CD14-positive monocyte (primary cell): ENCODE data around the gene PPP2R3A. TPM values are rescaled to one million over a fixed set of nuclear protein-coding genes. Genes with fewer than 3 reads are reported as not detected.
A peak's percentile ranks its signal among the peaks of the same experiment; 100 is the strongest.
"Not testable (repeated sequence)": the region's sequence is repeated elsewhere in the genome, so short reads cannot be mapped to it uniquely, and the experiment has no call there.

ENCODE experiments used
- DNase-seq, 3 donors: peaks; one replicate each; pipeline ENCODE4 v3.0.0-alpha.2; 2011 to 2022
- H2AFZ ChIP-seq: 2 replicates; pipeline ENCODE4 v1.6.0; 2012; ENCODE audit warnings: mild to moderate bottlenecking, low read depth, low read length, inconsistent platforms; ENCODE audit not compliant: insufficient read depth, poor library complexity, severe bottlenecking
- H3K27ac ChIP-seq, 2 donors: 1 replicate in 1 of 2; 2 replicates in 1 of 2; pipeline ENCODE4 v1.5.1; 2012 to 2013; ENCODE audit warnings: low read length in 2 of 2, control low read depth in 1 of 2, inconsistent platforms in 1 of 2, low read depth in 1 of 2, mild to moderate bottlenecking in 1 of 2
- H3K27me3 ChIP-seq, 2 donors: one replicate each; pipeline versions ENCODE4 v1.6.0 to v1.6.1; 2011 to 2013; ENCODE audit warnings: low read length in 2 of 2; ENCODE audit not compliant: control insufficient read depth in 2 of 2, insufficient read depth in 2 of 2
- H3K36me3 ChIP-seq, 2 donors: replicated peaks in 1 of 2; 1 replicate in 1 of 2; 2 replicates in 1 of 2; pipeline versions ENCODE4 v1.5.1 to v1.6.1; 2012 to 2013; ENCODE audit warnings: low read length in 2 of 2, control low read depth in 1 of 2, inconsistent platforms in 1 of 2, mild to moderate bottlenecking in 1 of 2; ENCODE audit not compliant: insufficient read depth in 2 of 2, control insufficient read depth in 1 of 2
- H3K4me1 ChIP-seq, 2 donors: 1 replicate in 1 of 2; 2 replicates in 1 of 2; pipeline versions ENCODE4 v1.5.1 to v1.6.1; 2012 to 2013; ENCODE audit warnings: low read length in 2 of 2, control low read depth in 1 of 2, inconsistent platforms in 1 of 2, mild to moderate bottlenecking in 1 of 2, moderate library complexity in 1 of 2; ENCODE audit not compliant: insufficient read depth in 2 of 2, control insufficient read depth in 1 of 2
- H3K4me2 ChIP-seq: replicated peaks from 2 replicates; pipeline ENCODE3; 2012; ENCODE audit warnings: low read length, moderate library complexity, mild to moderate bottlenecking; ENCODE audit not compliant: poor library complexity, severe bottlenecking; ENCODE audit errors: extremely low read depth
- H3K4me3 ChIP-seq, 3 experiments: fragments of 200-600 bp in 1 of 3; sonication (generic) in 1 of 3; replicated peaks in 1 of 3; 1 replicate in 2 of 3; 2 replicates in 1 of 3; pipeline ENCODE4 v1.5.1; 2011 to 2013; ENCODE audit warnings: low read length in 3 of 3, mild to moderate bottlenecking in 3 of 3, control low read depth in 2 of 3, low read depth in 2 of 3, inconsistent platforms in 1 of 3, moderate library complexity in 1 of 3
- H3K79me2 ChIP-seq: 2 replicates; pipeline ENCODE4 v1.6.0; 2012; ENCODE audit warnings: mild to moderate bottlenecking, control low read depth, inconsistent platforms, low read length, moderate library complexity; ENCODE audit not compliant: insufficient read depth
- H3K9ac ChIP-seq: 2 replicates; pipeline ENCODE4 v1.6.0; 2017; ENCODE audit warnings: low read length, mild to moderate bottlenecking; ENCODE audit not compliant: insufficient read depth, poor library complexity, severe bottlenecking
- H3K9me3 ChIP-seq, 2 donors: replicated peaks in 1 of 2; 1 replicate in 1 of 2; 2 replicates in 1 of 2; pipeline versions ENCODE4 v1.5.1 to v1.6.1; 2012 to 2013; ENCODE audit warnings: low read length in 2 of 2, control low read depth in 1 of 2; ENCODE audit not compliant: control insufficient read depth in 1 of 2, insufficient read depth in 1 of 2
- H4K20me1 ChIP-seq: 2 replicates; pipeline ENCODE4 v1.6.0; 2012; ENCODE audit warnings: mild to moderate bottlenecking, low read length, control low read depth, moderate library complexity; ENCODE audit not compliant: insufficient read depth
- H3K27ac Mint-ChIP-seq, 7 donors: one replicate each; pipeline ENCODE4 v1.8.0; 2020; ENCODE audit warnings: mild to moderate bottlenecking in 7 of 7, mixed read lengths in 7 of 7, moderate library complexity in 6 of 7, inconsistent platforms in 2 of 7
- H3K27me3 Mint-ChIP-seq, 3 donors: one replicate each; pipeline ENCODE4 v1.8.0; 2021 to 2022; ENCODE audit warnings: low read depth in 3 of 3, mild to moderate bottlenecking in 3 of 3, mixed read lengths in 3 of 3, moderate library complexity in 3 of 3, inconsistent platforms in 1 of 3
- H3K36me3 Mint-ChIP-seq, 2 donors: one replicate each; pipeline ENCODE4 v1.8.0; 2020; ENCODE audit warnings: mixed read lengths in 2 of 2, inconsistent platforms in 1 of 2, mild to moderate bottlenecking in 1 of 2
- H3K4me1 Mint-ChIP-seq: one replicate; pipeline ENCODE4 v1.8.0; 2020; ENCODE audit warnings: mild to moderate bottlenecking, mixed read lengths
- H3K4me3 Mint-ChIP-seq, 2 donors: one replicate each; pipeline ENCODE4 v1.8.0; 2020; ENCODE audit warnings: mild to moderate bottlenecking in 2 of 2, mixed read lengths in 2 of 2, moderate library complexity in 1 of 2
- H3K9me3 Mint-ChIP-seq, 7 donors: one replicate each; pipeline ENCODE4 v1.8.0; 2020 to 2022; ENCODE audit warnings: mixed read lengths in 7 of 7, mild to moderate bottlenecking in 6 of 7, moderate library complexity in 6 of 7, inconsistent platforms in 2 of 7
- CTCF ChIP-seq: fragments of 200-600 bp; IDR thresholded peaks from one replicate; pipeline ENCODE4 v1.8.0; 2022; ENCODE audit warnings: antibody characterized with exemption, mild to moderate bottlenecking
- WGBS: methylation state at CpG from one replicate; pipeline ENCODE4 v1.1.5; 2013; ENCODE audit warnings: missing lambda C conversion rate; ENCODE audit not compliant: insufficient coverage; 5-methylcytosine and 5-hydroxymethylcytosine counted together
- intact Hi-C, 2 donors: fragments of 100-400 bp; cut with micrococcal nuclease; formaldehyde crosslinking; loops; one replicate each; pipeline versions ENCODE4 v1.15.0 to v1.15.1; 2023
- polyA plus RNA-seq, 3 donors: library from polyadenylated mRNA; depleted of rRNA in 1 of 3; unstranded in 2 of 3; stranded (reverse) in 1 of 3; fragments of 300-500 nt in 2 of 3; fragments of >200 nt in 1 of 3; fragmentation: Illumina TruSeq in 2 of 3; gene quantifications; 1 replicate in 2 of 3; 2 replicates in 1 of 3; pipeline ENCODE4 v1.2.3, GENCODE V29; 2012 to 2021

PPP2R3A gene
- polyA plus RNA-seq, 3 donors = 0.09 to 0.15 (median 0.10) TPM

- Mint-ChIP-seq H3K27me3 (peaks cover 0 to 6% (median 2%) of the 10 kb centered on the region in 3 donors), H3K4me3 (no peak overlapping the region), H3K9me3 (no peaks in the 10 kb centered on the region), H3K27ac (peak overlapping the region in 5 of 7 donors; percentile 1 to 70 (median 45)), H3K36me3 (no peaks in the 10 kb centered on the region), H3K4me1 (peaks cover 15% of the 10 kb centered on the region)
- peak overlapping the region; percentile 30 for H3K4me2 ChIP-seq
- no peak overlapping the region for H2AFZ ChIP-seq
- H3K9ac ChIP-seq = no peak overlapping the region
- H3K9me3 ChIP-seq = no peaks in the 10 kb centered on the region
- TF ChIP-seq CTCF = no peak
- peak overlapping the region in 1 of 3 experiments; percentile 16 for H3K4me3 ChIP-seq
- peak overlapping the region in 1 of 2 donors; percentile 51 for H3K27ac ChIP-seq
- H3K4me1 ChIP-seq = peaks cover 7 to 10% of the 10 kb centered on the region in 2 donors
- no peaks in the 10 kb centered on the region for H3K79me2 ChIP-seq
- H4K20me1 ChIP-seq = no peaks in the 10 kb centered on the region
- no peaks in the 10 kb centered on the region for H3K36me3 ChIP-seq
- intact Hi-C loops = loop anchor here (2.0 to 10.0 kb wide), 6 partner anchors 121 to 1899 kb away; partner anchors contain the start of genes MSL2 (in 1 of the 2) and STAG1 (in 1 of the 2)
- DNase-seq = peak; percentile 16 to 55 (median 52)
- no peaks in the 10 kb centered on the region for H3K27me3 ChIP-seq
- WGBS = no CpG with 5 or more reads among the region's 3 CpGs
Measured at GRCh38 chr3:136075811-136076210, 110.3 kb downstream of the PPP2R3A start.

DNA sequence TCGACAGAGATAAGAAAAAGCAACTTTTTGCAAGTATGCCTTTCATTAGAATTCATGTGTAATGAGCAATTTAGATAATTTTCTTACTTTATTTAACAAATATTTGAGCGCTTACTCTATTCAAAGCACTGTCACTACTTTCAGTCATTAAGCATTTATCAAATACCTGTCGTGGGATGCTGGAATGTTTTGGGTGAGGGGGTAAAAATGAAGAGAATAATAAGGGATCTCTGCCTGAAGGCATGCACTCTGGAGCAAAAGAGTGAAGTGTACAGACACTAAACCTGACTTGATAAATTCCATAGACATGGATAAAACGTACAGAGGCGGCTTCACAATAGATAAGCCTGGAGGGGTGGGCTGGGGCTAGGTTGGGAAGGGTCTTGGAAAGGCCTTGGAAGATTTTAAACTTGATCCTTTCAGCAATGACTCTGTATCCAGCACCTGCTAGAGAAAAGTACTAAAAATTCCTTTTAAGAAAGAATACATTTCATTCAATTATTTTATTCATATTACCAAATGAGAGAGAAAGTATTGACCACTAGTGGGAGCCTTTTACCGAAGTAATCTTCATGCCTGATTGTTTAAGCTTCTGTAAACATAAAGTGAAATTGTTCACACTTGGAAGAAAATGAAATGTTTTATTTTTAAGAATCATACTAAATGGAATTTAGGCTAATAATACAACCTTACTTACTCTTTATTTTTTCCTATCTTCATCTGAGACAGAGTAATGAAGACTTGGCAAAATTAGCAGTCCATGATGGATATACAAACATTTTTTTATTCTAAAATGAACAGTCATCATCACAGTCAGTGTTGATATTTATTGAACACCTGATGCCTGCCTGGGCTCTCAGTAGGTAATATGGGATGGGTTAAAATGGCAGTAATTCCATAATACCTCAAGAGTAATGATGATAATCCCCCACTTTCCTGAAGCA, 113.2 kb downstream of the PPP2R3A start:
- Mint-ChIP-seq H3K4me3 (no peak overlapping the region), H3K27me3 (peaks cover 0 to 2% (median 0%) of the 10 kb centered on the region in 3 donors), H3K4me1 (peaks cover 8% of the 10 kb centered on the region), H3K9me3 (no peaks in the 10 kb centered on the region), H3K27ac (no peak overlapping the region), H3K36me3 (no peaks in the 10 kb centered on the region)
- H3K4me1 ChIP-seq = peaks cover 7 to 10% of the 10 kb centered on the region in 2 donors
- no peak overlapping the region for H3K4me3 ChIP-seq
- H3K4me2 ChIP-seq = no peak overlapping the region
- no peaks in the 10 kb centered on the region for H3K36me3 ChIP-seq
- TF ChIP-seq CTCF = peak; percentile 66
- H3K9me3 ChIP-seq = no peaks in the 10 kb centered on the region
- intact Hi-C loops = loop anchor here (5.0 to 10.0 kb wide), 5 partner anchors 119 to 1896 kb away; partner anchors contain the start of genes MSL2 (in 1 of the 2) and STAG1 (in 1 of the 2)
- no peak overlapping the region for H3K9ac ChIP-seq
- no CpG with 5 or more reads among the region's 6 CpGs for WGBS
- H2AFZ ChIP-seq = no peak overlapping the region
- H4K20me1 ChIP-seq = no peaks in the 10 kb centered on the region
- DNase-seq = peak in 1 of 3 donors; percentile 8
- no peaks in the 10 kb centered on the region for H3K27me3 ChIP-seq
- H3K79me2 ChIP-seq = no peaks in the 10 kb centered on the region
- no peak overlapping the region for H3K27ac ChIP-seq

DNA sequence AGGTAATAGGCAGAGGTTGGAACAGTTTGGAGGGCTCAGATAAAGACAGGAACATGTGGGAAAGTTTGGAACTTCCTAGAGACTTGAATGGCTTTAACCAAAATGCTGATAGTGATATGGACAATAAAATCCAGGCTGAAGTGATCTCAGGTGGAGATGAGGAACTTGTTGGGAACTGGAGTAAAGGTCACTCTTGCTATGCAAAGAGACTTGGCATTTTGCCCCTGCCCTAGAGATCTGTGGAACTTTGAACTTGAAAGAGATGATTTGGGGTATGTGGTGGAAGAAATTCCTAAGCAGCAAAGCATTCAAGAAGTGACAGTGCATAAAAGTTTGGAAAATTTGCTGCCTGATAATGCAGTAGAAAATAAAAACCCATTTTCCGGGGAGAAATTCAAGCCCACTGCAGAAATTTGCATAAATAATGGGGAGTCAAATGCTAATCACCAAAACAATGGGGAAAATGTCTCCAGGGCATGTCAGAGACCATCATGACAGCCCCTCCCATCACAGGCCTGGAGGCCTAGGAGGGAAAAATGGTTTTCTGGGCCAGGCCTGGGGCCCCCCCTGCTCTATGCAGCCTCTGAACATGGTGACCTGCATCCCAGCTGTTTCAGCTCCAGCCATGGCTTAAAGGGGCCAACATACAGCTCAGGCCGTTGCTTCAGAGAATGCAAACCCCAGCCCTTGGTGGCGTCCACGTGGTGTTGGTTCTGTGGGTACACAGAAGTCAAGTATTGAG, 118.3 kb downstream of the PPP2R3A start:
- DNase-seq, H3K79me2 ChIP-seq, H3K4me2 ChIP-seq, H3K4me3 Mint-ChIP-seq, H3K27me3 Mint-ChIP-seq, H3K27me3 ChIP-seq, H3K4me1 ChIP-seq, intact Hi-C loops, H3K4me1 Mint-ChIP-seq, H3K36me3 Mint-ChIP-seq, H4K20me1 ChIP-seq, H3K36me3 ChIP-seq, H3K4me3 ChIP-seq, H3K27ac Mint-ChIP-seq, H3K27ac ChIP-seq, H2AFZ ChIP-seq, H3K9ac ChIP-seq: not testable (repeated sequence)
- peaks cover 4 to 17% (median 10%) of the 10 kb centered on the region in 7 donors for H3K9me3 Mint-ChIP-seq
- peaks cover 0 to 14% of the 10 kb centered on the region in 2 donors for H3K9me3 ChIP-seq
- WGBS = 100% methylated on average over 2 of the region's 4 CpGs
